Fibroblast of the aortic adventitia (primary cell): Measurements from ENCODE around the gene NAP1L1. TPM values are rescaled to one million over a fixed set of nuclear protein-coding genes. Genes with fewer than 3 reads are reported as not detected.
A peak's percentile ranks its signal among the peaks of the same experiment; 100 is the strongest.

Experiments
- DNase-seq: peaks from one replicate; pipeline ENCODE4 v3.0.0-alpha.2; 2010; ENCODE audit warnings: low read depth
- H3K4me3 ChIP-seq: 2 replicates; pipeline ENCODE4 v1.5.1; 2011; ENCODE audit warnings: low read depth, mild to moderate bottlenecking, control low read depth, low read length, moderate library complexity
- total RNA-seq: library from RNA; depleted of rRNA; stranded (reverse); fragments of >200 nt; gene quantifications from 2 replicates; pipeline ENCODE4 v1.2.3, GENCODE V29; 2012; ENCODE audit warnings: low replicate concordance
- TF ChIP-seq, protein P1 (sequence below): IDR thresholded peaks from 2 replicates; pipeline ENCODE4 v1.5.1; 2011; ENCODE audit warnings: mild to moderate bottlenecking, low read length, control low read depth, inconsistent platforms; ENCODE audit not compliant: insufficient read depth

Gene NAP1L1, protein sequence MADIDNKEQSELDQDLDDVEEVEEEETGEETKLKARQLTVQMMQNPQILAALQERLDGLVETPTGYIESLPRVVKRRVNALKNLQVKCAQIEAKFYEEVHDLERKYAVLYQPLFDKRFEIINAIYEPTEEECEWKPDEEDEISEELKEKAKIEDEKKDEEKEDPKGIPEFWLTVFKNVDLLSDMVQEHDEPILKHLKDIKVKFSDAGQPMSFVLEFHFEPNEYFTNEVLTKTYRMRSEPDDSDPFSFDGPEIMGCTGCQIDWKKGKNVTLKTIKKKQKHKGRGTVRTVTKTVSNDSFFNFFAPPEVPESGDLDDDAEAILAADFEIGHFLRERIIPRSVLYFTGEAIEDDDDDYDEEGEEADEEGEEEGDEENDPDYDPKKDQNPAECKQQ
- 377 and 1,883 TPM in 2 replicates for total RNA-seq

DNA sequence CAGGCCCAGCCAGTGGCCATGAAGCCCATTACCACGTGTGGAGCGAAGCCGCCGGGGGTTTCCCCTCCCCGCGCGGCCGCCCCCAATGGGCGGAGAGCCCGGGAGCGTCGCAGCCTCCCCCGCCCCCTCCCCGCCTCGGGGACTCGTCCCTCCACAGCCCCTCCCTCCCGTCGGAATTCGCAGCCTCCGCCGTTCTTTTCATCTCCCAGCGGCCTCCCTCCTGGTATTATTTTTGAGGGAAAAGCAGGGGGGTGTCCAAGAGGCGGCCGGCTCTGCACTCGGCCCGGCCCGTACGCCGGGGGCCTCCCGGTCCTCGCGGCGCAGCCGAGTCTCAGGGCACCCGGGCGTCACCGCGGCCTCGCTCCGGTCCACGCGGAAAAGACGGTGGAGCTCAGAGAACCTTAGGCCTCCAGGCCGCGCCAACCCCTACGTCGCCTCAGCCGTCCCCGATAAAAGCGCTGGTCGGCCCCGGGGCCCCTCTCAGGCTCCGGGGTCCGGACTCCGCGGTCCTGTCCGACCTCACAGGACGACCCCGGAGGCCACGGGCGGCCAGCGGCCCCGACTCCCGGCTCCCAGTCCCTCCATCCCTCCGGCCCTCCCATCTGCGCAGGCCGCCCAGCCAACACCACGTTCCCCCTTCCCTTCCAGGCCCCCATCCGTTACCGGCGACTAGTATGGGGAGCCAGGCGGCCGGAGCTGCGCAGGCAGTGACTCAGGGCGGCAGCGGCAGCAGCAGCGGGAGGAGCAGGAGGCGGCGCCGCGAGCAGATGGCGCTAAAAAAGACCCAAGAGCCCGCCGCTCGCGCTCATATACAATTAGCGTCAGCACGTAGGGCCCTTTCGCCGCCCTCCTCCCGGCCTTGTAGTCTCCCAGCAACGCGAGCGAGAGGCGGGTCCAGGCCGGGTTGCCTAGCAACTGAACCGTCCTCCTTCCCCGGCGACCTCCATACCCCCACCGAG is at the start of gene NAP1L1:
NAP1L1 (minus strand) TSS at position 782 of the 959 bp plus-strand sequence. CDS start 10,466 bp downstream, outside the sequence.
- H3K4me3 ChIP-seq, result peak within 1 kb of the TSS; percentile 89
- peak; percentile 98 for DNase-seq
- TF ChIP-seq, protein P1, sequence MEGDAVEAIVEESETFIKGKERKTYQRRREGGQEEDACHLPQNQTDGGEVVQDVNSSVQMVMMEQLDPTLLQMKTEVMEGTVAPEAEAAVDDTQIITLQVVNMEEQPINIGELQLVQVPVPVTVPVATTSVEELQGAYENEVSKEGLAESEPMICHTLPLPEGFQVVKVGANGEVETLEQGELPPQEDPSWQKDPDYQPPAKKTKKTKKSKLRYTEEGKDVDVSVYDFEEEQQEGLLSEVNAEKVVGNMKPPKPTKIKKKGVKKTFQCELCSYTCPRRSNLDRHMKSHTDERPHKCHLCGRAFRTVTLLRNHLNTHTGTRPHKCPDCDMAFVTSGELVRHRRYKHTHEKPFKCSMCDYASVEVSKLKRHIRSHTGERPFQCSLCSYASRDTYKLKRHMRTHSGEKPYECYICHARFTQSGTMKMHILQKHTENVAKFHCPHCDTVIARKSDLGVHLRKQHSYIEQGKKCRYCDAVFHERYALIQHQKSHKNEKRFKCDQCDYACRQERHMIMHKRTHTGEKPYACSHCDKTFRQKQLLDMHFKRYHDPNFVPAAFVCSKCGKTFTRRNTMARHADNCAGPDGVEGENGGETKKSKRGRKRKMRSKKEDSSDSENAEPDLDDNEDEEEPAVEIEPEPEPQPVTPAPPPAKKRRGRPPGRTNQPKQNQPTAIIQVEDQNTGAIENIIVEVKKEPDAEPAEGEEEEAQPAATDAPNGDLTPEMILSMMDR, result peak; percentile 15

DNA sequence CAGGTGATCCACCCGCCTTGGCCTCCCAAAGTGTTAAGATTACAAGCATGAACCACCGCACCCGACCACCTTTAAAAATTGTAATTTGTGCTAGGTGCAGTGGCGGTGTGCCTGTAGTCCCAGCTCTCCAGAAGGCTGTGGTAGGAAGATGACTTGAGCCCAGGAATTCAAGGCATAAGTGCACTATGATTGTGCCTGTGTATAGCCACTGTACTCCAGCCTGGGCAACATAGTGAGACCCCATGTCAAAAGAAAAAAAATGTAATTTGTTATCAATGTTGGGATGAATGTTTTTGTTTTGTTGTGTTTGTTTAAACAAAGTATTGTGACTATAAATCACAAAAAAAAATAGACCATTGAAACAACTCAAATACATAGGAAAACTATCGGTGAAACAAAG is 43.1 kb upstream of the NAP1L1 start:
- no peak for DNase-seq
- TF ChIP-seq, protein P1, result no peak
- H3K4me3 ChIP-seq, result no peak overlapping the region

DNA sequence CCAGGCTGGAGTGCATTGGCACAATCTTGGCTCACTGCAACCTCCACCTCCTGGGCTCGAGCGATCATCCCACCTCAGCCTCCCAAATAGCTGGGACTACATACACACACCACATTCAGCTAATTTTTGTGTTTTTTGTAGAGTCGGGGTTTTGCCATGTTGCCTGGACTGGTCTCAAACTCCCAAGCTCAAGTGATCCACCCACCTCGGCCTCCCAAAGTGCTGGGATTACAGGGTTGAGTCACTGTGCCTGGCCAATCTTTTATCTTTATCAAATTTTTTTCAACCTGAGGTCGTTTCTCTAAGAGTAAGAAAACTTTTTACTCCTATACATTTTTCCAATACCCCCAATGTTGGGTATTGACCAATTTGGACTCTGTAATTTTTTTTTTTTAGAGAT is 40.0 kb upstream of the NAP1L1 start:
- H3K4me3 ChIP-seq, result no peak overlapping the region
- TF ChIP-seq, protein P1, result no peak
- DNase-seq, result peak; percentile 30

DNA sequence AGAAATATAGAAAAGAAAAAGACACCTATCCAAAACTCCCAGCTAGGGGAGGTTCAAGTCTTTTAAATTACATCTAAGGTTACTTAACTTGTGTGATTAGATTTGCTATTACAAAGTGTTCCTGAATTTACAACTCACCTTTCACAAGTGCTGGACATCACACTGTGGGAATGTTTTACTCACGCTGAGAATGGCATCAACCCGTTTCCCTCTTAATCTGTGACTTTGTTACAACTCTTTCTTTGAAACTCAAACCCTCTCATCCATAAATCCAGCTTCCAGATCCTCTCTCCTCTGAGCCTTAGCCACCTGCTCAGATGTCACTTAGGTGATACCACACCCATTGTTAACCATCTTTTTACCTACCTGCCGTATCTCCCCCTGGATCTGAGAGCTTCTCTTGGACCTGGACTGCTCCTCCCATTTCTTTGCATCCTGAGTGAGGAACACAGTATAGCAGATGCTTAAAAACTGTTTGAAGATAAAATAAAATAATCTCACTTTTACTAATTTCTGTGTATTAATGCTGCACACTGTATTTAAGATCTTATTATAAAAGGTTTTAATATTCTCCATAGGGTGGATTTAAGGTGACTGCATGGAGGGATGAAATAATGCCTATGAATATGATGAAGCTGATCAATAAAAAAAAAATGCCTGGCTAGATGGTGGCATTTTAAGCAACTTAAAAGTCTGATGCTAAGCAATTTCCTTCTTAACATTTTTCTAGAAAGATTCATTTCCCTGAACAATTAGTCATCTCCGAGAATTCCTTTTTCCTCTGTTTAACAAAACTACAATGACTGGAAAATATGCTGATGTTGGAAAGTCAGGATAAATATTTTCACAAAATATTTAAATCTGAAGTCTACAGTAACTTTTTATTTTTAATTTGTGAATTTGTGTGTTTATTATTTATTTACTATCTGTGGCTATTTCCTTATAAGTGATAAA is 39.1 kb upstream of the NAP1L1 start:
- H3K4me3 ChIP-seq, result no peak overlapping the region
- TF ChIP-seq, protein P1, result no peak
- DNase-seq, result peak; percentile 75

DNA sequence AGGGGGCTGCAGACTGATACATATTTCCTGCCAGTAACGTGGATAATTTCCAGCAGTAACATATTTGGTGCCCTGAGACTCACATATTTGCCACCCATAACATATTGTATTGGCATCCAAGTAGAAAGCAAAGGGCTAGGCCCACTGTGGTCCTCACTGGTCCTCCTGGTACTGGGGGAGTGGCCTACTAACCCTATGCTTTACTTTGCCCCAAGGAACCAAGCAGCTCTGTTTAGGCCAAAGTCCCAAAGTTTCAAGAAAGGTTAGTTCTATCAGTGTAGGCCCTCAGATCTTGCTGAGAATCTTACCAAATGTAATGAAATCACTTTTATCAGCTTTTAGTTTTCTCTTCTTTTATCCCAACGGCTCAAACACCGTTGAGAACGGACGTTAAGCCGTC is 35.4 kb upstream of the NAP1L1 start:
- TF ChIP-seq, protein P1, result no peak

DNA sequence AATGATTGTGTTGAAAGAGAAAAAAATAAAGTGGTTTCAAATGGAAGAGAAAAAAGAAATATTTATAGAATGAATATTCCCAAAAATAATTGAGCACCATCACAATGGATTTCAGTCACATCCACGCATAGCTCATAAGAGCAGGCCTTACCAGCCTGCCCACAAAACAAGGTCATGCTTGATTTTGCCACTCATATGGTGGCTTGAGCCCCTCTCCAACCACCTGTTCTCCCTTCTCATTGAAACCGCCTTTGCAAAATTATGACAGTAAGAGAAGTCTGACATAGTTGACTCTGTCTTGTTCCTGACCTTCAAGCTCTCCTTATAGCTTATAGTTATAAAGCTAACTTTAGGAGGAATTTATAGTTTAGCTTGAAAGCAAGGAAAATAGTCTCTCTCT is 33.3 kb upstream of the NAP1L1 start:
- TF ChIP-seq, protein P1, result no peak
- no peak overlapping the region for H3K4me3 ChIP-seq
- DNase-seq, result no peak

More for the DNA sequence above, 35.4 kb upstream of the NAP1L1 start:
- no peak for DNase-seq
- H3K4me3 ChIP-seq, result no peak overlapping the region
